SK-N-SH (cell line): Measurements from ENCODE around the gene BMP5. TPM values are rescaled to one million over a fixed set of nuclear protein-coding genes. Genes with fewer than 3 reads are reported as not detected.

Source experiments
- CTCF ChIA-PET: fragments of 300-600, 350-600 bp; formaldehyde crosslinking; extraction: SDS; loops from one replicate; lab custom pipeline; 2021; lab: Yijun Ruan, JAX
- POLR2A ChIA-PET: fragments of 350-600 bp; sonication (Branson Sonifier 250); formaldehyde crosslinking; extraction: SDS; loops from one replicate; lab custom pipeline; 2020; ENCODE audit warnings: antibody characterized with exemption, inconsistent platforms; lab: Yijun Ruan, JAX
- DNase-seq: peaks from one replicate; pipeline ENCODE4 v3.0.0; 2012
- H2AFZ ChIP-seq: fragments of 200-600 bp; sonication (generic); 2 replicates; pipeline ENCODE4 v1.8.1; 2016; ENCODE audit warnings: antibody characterized with exemption, mild to moderate bottlenecking, low read depth
- H3F3A ChIP-seq: fragments of 200-600 bp; sonication (generic); replicated peaks from 2 replicates; pipeline ENCODE3; 2016; ENCODE audit warnings: antibody characterized with exemption, mild to moderate bottlenecking; ENCODE audit not compliant: insufficient read depth
- H3K27ac ChIP-seq, 2 experiments: fragments of 200-500 bp in 1 of 2; fragments of 200-600 bp in 1 of 2; sonication (Bioruptor generic) in 1 of 2; sonication (generic), shearing (Covaris generic) in 1 of 2; 2 replicates each; pipeline versions ENCODE4 v1.5.1 to v1.6.1; 2014 to 2016; ENCODE audit warnings: low read depth in 2 of 2, inconsistent platforms in 1 of 2, low read length in 1 of 2, mild to moderate bottlenecking in 1 of 2, mixed read lengths in 1 of 2
- H3K27me3 ChIP-seq: fragments of 200-600 bp; sonication (generic), shearing (Covaris generic); 2 replicates; pipeline ENCODE4 v1.6.1; 2016; ENCODE audit warnings: mixed run types; ENCODE audit not compliant: insufficient read depth
- H3K36me3 ChIP-seq, 2 experiments: fragments of 200-500 bp in 1 of 2; fragments of 200-600 bp in 1 of 2; sonication (Bioruptor generic) in 1 of 2; sonication (generic) in 1 of 2; replicated peaks in 1 of 2; 2 replicates each; pipeline versions ENCODE3 to v1.5.1; 2014 to 2016; ENCODE audit warnings: low read length in 1 of 2, mild to moderate bottlenecking in 1 of 2; ENCODE audit not compliant: insufficient read depth in 2 of 2, control insufficient read depth in 1 of 2
- H3K4me1 ChIP-seq, 2 experiments: fragments of 200-500 bp in 1 of 2; fragments of 200-600 bp in 1 of 2; sonication (Bioruptor generic) in 1 of 2; sonication (generic), shearing (Covaris generic) in 1 of 2; 2 replicates each; pipeline versions ENCODE4 v1.5.1 to v1.6.1; 2014 to 2016; ENCODE audit warnings: low read depth in 1 of 2, low read length in 1 of 2, mixed run types in 1 of 2; ENCODE audit not compliant: insufficient read depth in 2 of 2, control insufficient read depth in 1 of 2
- H3K4me2 ChIP-seq: fragments of 200-600 bp; sonication (generic), shearing (Covaris generic); 2 replicates; pipeline ENCODE4 v1.6.1; 2017; ENCODE audit warnings: mixed run types
- H3K4me3 ChIP-seq, 2 experiments: fragments of 200-500 bp in 1 of 2; fragments of 200-600 bp in 1 of 2; sonication (Bioruptor generic) in 1 of 2; sonication (generic), shearing (Covaris generic) in 1 of 2; 2 replicates each; pipeline versions ENCODE4 v1.5.1 to v1.8.1; 2014 to 2016; ENCODE audit warnings: low read depth in 2 of 2, inconsistent platforms in 1 of 2, low read length in 1 of 2, mild to moderate bottlenecking in 1 of 2, mixed read lengths in 1 of 2, moderate library complexity in 1 of 2
- H3K79me2 ChIP-seq: fragments of 200-600 bp; sonication (generic); 2 replicates; pipeline ENCODE4 v1.8.1; 2017; ENCODE audit warnings: mild to moderate bottlenecking; ENCODE audit not compliant: insufficient read depth
- H3K9ac ChIP-seq: fragments of 200-600 bp; sonication (generic); 2 replicates; pipeline ENCODE4 v1.6.1; 2017; ENCODE audit warnings: mixed run types
- H3K9me2 ChIP-seq: fragments of 200-600 bp; sonication (generic); 2 replicates; pipeline ENCODE4 v1.6.1; 2017; ENCODE audit warnings: mixed run types
- H3K9me3 ChIP-seq: fragments of 200-600 bp; sonication (generic); 2 replicates; pipeline ENCODE4 v1.6.1; 2017; ENCODE audit warnings: mixed run types, mild to moderate bottlenecking, moderate library complexity
- H4K20me1 ChIP-seq: fragments of 200-600 bp; sonication (generic); 2 replicates; pipeline ENCODE4 v1.6.1; 2017; ENCODE audit warnings: mild to moderate bottlenecking, mixed run types; ENCODE audit not compliant: insufficient read depth
- CHD2 ChIP-seq: fragments of 150-350 bp; IDR thresholded peaks from 2 replicates; pipeline ENCODE4 v1.6.1; 2018; ENCODE audit warnings: low read length; ENCODE audit not compliant: partially characterized antibody
- EP300 ChIP-seq, 2 experiments: IDR thresholded peaks; 2 replicates each; pipeline versions ENCODE4 v1.4.0 to v1.6.1; 2012; ENCODE audit warnings: borderline replicate concordance in 1 of 2, low read depth in 1 of 2, low read length in 1 of 2
- EZH2phosphoT487 ChIP-seq: fragments of 200-600 bp; sonication (generic); IDR thresholded peaks from 2 replicates; pipeline ENCODE4 v1.6.1; 2017; ENCODE audit warnings: low read depth, mixed run types, mild to moderate bottlenecking, antibody characterized with exemption, moderate library complexity, borderline replicate concordance
- FOXJ3 ChIP-seq: sonication (generic); formaldehyde crosslinking; IDR thresholded peaks from 2 replicates; pipeline ENCODE4 v1.5.1; 2020; ENCODE audit warnings: mild to moderate bottlenecking, missing genetic modification reagents
- FOXM1 ChIP-seq: IDR thresholded peaks from 2 replicates; pipeline ENCODE4 v1.4.0; 2012; ENCODE audit warnings: low read depth, mild to moderate bottlenecking
- GABPA ChIP-seq: IDR thresholded peaks from 2 replicates; pipeline ENCODE4 v1.4.0; 2012; ENCODE audit warnings: low read depth, mild to moderate bottlenecking
- GATA2 ChIP-seq: sonication (generic); formaldehyde crosslinking; IDR thresholded peaks from 2 replicates; pipeline ENCODE4 v1.5.0; 2020; ENCODE audit warnings: mild to moderate bottlenecking, missing genetic modification reagents
- JUND ChIP-seq: IDR thresholded peaks from 2 replicates; pipeline ENCODE4 v1.4.0; 2012
- NFIC ChIP-seq: IDR thresholded peaks from 2 replicates; pipeline ENCODE4 v1.4.0; 2012; ENCODE audit warnings: borderline replicate concordance
- NRF1 ChIP-seq: IDR thresholded peaks from 2 replicates; pipeline ENCODE4 v1.6.1; 2012; ENCODE audit warnings: low read depth, mild to moderate bottlenecking, low read length
- POLR2AphosphoS5 ChIP-seq: IDR thresholded peaks from 2 replicates; pipeline ENCODE4 v1.6.1; 2012; ENCODE audit warnings: low read depth, low read length
- RAD21 ChIP-seq: IDR thresholded peaks from 2 replicates; pipeline ENCODE4 v1.6.1; 2012; ENCODE audit warnings: mild to moderate bottlenecking, low read length
- RCOR1 ChIP-seq: fragments of 150-350 bp; IDR thresholded peaks from 2 replicates; pipeline ENCODE4 v1.6.1; 2017; ENCODE audit warnings: antibody characterized with exemption, low read length
- RFX5 ChIP-seq: IDR thresholded peaks from 2 replicates; pipeline ENCODE4 v1.6.1; 2012; ENCODE audit warnings: mild to moderate bottlenecking, improper control_type of control experiment, low read length
- RXRA ChIP-seq: IDR thresholded peaks from 2 replicates; pipeline ENCODE4 v1.4.0; 2012; ENCODE audit warnings: low read depth, mild to moderate bottlenecking, borderline replicate concordance
- SIN3A ChIP-seq: IDR thresholded peaks from 2 replicates; pipeline ENCODE4 v1.6.1; 2012; ENCODE audit warnings: low read depth, mild to moderate bottlenecking, low read length, moderate library complexity, borderline replicate concordance
- TAF1 ChIP-seq: IDR thresholded peaks from 2 replicates; pipeline ENCODE4 v1.6.1; 2012; ENCODE audit warnings: low read depth, mild to moderate bottlenecking, low read length, moderate library complexity, borderline replicate concordance
- TCF12 ChIP-seq: IDR thresholded peaks from 2 replicates; pipeline ENCODE4 v1.4.0; 2012
- TEAD4 ChIP-seq: IDR thresholded peaks from 2 replicates; pipeline ENCODE4 v1.4.0; 2012; ENCODE audit warnings: mild to moderate bottlenecking, borderline replicate concordance; ENCODE audit not compliant: insufficient read depth
- WGBS: methylation state at CpG from one replicate; pipeline ENCODE4 v1.1.6; 2017; ENCODE audit warnings: low lambda C conversion rate; 5-methylcytosine and 5-hydroxymethylcytosine counted together
- polyA plus RNA-seq, 3 experiments: library from polyadenylated mRNA; depleted of rRNA; stranded (reverse); fragments of >200 nt; gene quantifications; 2 replicates each; pipeline ENCODE4 v1.2.3, GENCODE V29; 2012
- TF ChIP-seq, protein P1 (sequence below): IDR thresholded peaks from 2 replicates; pipeline ENCODE4; 2012
- TF ChIP-seq, protein P2 (sequence below): fragments of 150-350 bp; IDR thresholded peaks from 2 replicates; pipeline ENCODE4 v1.6.1; 2017; ENCODE audit warnings: antibody characterized with exemption, low read length, low read depth, borderline replicate concordance
- TF ChIP-seq, protein P3 (sequence below): IDR thresholded peaks from 2 replicates; pipeline ENCODE4 v1.4.0; 2012; ENCODE audit warnings: low read depth, borderline replicate concordance
- TF ChIP-seq, protein P4 (sequence below): IDR thresholded peaks from 2 replicates; pipeline ENCODE4 v1.4.0; 2012; ENCODE audit warnings: low read depth
- TF ChIP-seq, protein P5 (sequence below): IDR thresholded peaks from 2 replicates; pipeline ENCODE4 v1.4.0; 2012; ENCODE audit warnings: low read depth, borderline replicate concordance

The BMP5 gene
- polyA plus RNA-seq, 1 of the 3 experiments (the other 2 are of a cell fraction) = 0.05 TPM

DNA sequence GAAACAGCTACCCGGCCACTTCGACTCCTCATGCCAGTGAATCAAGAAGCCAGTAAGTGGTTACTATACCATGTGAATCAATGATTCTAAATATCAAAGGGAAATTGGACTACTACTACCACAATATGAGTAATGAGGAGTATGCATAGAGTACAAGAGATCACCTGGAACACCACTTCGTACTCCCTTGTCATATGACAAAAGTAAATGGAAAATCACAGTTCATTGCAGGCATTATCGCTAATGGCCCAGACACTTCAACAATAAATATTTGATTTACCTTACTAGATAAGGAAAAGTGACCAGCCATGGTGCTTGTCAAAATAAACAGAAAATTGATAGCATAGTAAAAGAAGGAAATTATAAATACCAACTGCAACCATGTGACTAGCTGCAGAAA, 73.1 kb downstream of the BMP5 start:
- Histone ChIP-seq H3F3A (no peaks in the 10 kb centered on the region), H4K20me1 (no peaks in the 10 kb centered on the region), H3K4me3 (no peak overlapping the region), H3K9me3 (no peaks in the 10 kb centered on the region), H3K27me3 (no peaks in the 10 kb centered on the region), H3K36me3 (no peaks in the 10 kb centered on the region), H3K79me2 (no peaks in the 10 kb centered on the region), H3K9me2 (no peaks in the 10 kb centered on the region), H3K9ac (no peak overlapping the region), H2AFZ (no peak overlapping the region), H3K4me2 (no peak overlapping the region), H3K27ac (no peak overlapping the region), H3K4me1 (no peaks in the 10 kb centered on the region)
- CTCF ChIA-PET = no interaction called here
- 52% methylated on average over 4 of the region's 4 CpGs for WGBS
- TF ChIP-seq EZH2phosphoT487 (no peak), TAF1 (no peak), RCOR1 (no peak), EP300 (IDR thresholded peaks at IDR 0.05; ENCODE audit: borderline replicate concordance in 1 of 2, low read depth in 1 of 2, low read length in 1 of 2) (no peak), NFIC (no peak), NRF1 (no peak), TCF12 (no peak), TEAD4 (no peak), POLR2AphosphoS5 (no peak), GATA2 (CRISPR knock-in tag) (no peak), GABPA (no peak), RFX5 (no peak)
- TF ChIP-seq, protein P1, sequence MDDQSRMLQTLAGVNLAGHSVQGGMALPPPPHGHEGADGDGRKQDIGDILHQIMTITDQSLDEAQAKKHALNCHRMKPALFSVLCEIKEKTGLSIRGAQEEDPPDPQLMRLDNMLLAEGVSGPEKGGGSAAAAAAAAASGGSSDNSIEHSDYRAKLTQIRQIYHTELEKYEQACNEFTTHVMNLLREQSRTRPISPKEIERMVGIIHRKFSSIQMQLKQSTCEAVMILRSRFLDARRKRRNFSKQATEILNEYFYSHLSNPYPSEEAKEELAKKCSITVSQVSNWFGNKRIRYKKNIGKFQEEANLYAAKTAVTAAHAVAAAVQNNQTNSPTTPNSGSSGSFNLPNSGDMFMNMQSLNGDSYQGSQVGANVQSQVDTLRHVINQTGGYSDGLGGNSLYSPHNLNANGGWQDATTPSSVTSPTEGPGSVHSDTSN = no peak
- TF ChIP-seq, protein P2, sequence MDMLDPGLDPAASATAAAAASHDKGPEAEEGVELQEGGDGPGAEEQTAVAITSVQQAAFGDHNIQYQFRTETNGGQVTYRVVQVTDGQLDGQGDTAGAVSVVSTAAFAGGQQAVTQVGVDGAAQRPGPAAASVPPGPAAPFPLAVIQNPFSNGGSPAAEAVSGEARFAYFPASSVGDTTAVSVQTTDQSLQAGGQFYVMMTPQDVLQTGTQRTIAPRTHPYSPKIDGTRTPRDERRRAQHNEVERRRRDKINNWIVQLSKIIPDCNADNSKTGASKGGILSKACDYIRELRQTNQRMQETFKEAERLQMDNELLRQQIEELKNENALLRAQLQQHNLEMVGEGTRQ = no peak
- TF ChIP-seq, protein P3, sequence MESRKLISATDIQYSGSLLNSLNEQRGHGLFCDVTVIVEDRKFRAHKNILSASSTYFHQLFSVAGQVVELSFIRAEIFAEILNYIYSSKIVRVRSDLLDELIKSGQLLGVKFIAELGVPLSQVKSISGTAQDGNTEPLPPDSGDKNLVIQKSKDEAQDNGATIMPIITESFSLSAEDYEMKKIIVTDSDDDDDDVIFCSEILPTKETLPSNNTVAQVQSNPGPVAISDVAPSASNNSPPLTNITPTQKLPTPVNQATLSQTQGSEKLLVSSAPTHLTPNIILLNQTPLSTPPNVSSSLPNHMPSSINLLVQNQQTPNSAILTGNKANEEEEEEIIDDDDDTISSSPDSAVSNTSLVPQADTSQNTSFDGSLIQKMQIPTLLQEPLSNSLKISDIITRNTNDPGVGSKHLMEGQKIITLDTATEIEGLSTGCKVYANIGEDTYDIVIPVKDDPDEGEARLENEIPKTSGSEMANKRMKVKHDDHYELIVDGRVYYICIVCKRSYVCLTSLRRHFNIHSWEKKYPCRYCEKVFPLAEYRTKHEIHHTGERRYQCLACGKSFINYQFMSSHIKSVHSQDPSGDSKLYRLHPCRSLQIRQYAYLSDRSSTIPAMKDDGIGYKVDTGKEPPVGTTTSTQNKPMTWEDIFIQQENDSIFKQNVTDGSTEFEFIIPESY = no peak
- TF ChIP-seq, protein P4, sequence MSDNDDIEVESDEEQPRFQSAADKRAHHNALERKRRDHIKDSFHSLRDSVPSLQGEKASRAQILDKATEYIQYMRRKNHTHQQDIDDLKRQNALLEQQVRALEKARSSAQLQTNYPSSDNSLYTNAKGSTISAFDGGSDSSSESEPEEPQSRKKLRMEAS = no peak
- POLR2A ChIA-PET = no interaction called here
- no peak for DNase-seq

DNA sequence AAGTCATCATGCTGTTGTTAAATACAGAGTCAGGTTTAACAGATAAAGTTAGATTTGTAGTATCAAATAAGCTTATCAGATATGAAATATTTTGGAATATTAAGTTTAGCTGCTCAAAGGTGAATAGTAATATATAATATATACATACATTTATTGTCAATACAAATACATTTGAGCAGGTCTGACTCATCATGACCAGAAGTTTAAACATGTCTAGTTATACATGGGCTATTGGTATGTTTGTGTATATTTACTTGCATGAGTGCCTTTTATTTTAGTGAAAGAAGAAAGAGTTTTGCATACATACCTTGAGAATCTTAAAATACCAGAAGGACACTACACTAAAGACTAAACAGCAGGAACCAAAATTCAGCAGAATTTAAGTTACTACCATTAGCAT, 76.8 kb downstream of the BMP5 start:
- H3K4me1 ChIP-seq = no peaks in the 10 kb centered on the region
- no peak overlapping the region for H2AFZ ChIP-seq
- no peaks in the 10 kb centered on the region for H3F3A ChIP-seq
- no peak for DNase-seq
- H4K20me1 ChIP-seq = no peaks in the 10 kb centered on the region
- H3K4me3 ChIP-seq = no peak overlapping the region
- H3K27ac ChIP-seq = no peak overlapping the region
- no peaks in the 10 kb centered on the region for H3K27me3 ChIP-seq
- no peaks in the 10 kb centered on the region for H3K9me2 ChIP-seq
- CTCF ChIA-PET = no interaction called here
- POLR2A ChIA-PET = no interaction called here
- no peaks in the 10 kb centered on the region for H3K36me3 ChIP-seq
- H3K79me2 ChIP-seq = no peaks in the 10 kb centered on the region
- H3K4me2 ChIP-seq = no peak overlapping the region
- H3K9me3 ChIP-seq = no peaks in the 10 kb centered on the region
- no peak overlapping the region for H3K9ac ChIP-seq
- TF ChIP-seq, protein P5, sequence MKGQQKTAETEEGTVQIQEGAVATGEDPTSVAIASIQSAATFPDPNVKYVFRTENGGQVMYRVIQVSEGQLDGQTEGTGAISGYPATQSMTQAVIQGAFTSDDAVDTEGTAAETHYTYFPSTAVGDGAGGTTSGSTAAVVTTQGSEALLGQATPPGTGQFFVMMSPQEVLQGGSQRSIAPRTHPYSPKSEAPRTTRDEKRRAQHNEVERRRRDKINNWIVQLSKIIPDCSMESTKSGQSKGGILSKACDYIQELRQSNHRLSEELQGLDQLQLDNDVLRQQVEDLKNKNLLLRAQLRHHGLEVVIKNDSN = no peak
- no peak for TF ChIP-seq JUND
- TF ChIP-seq RXRA = no peak
- no peak for TF ChIP-seq GABPA
- no peak for TF ChIP-seq FOXM1
- TF ChIP-seq GATA2 (CRISPR knock-in tag) = no peak
- TF ChIP-seq FOXJ3 = no peak
- TF ChIP-seq RAD21 = no peak
- TF ChIP-seq, protein P2 = no peak
- TF ChIP-seq POLR2AphosphoS5 = no peak
- TF ChIP-seq EP300 (IDR thresholded peaks at IDR 0.05; ENCODE audit: borderline replicate concordance in 1 of 2, low read depth in 1 of 2, low read length in 1 of 2) = no peak
- TF ChIP-seq CHD2 = no peak
- TF ChIP-seq NRF1 = no peak
- TF ChIP-seq RCOR1 = no peak
- TF ChIP-seq RFX5 = no peak
- TF ChIP-seq SIN3A = no peak
